ENCODE results near the gene DPP6.

DNA sequence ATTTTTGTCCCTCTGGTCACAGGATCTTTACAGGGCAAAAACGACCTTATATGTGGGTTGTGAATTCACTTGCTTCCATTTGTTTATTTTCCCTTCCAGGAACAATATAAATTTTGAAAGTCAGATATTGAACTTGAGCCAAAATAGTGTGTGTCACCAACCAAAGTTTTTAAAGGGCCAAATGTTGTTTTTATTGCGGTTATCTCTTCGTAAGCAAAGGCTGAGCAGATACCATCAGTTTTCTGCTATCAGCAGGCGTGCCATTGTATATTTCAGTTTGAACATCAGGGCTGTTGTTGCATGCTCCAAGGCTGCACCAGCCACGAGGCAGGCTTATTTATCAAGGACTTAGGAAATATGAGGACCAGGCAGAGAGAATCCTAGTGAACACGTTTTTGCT is 790.4 kb downstream of the DPP6 start:
- no peak for TF ChIP-seq CTCF (IDR thresholded peaks at IDR 0.05; ENCODE audit: insufficient read depth, low read depth, low read length)
- TF ChIP-seq EZH2 (IDR thresholded peaks at IDR 0.05; ENCODE audit: insufficient read depth, low read length), result no peak
